ENCODE data around the gene ZNF316.

The ZNF316 gene

GRCh38 chr7:6636741-6637543 is at the start of gene ZNF316:
Gene ZNF316, plus strand, starts transcription at chr7:6637318. Its CDS starts 5,092 bp downstream, at chr7:6642410.
- DNase-seq = peak; percentile 84

GRCh38 chr7:6588566-6588965 is 48.6 kb upstream of the ZNF316 start:
- DNase-seq = no peak

GRCh38 chr7:6589151-6589828 is 47.8 kb upstream of the ZNF316 start:
- DNase-seq = no peak

- peak; percentile 94 for DNase-seq
Measured at GRCh38 chr7:6589829-6590644, 47.1 kb upstream of the ZNF316 start, which contains the start of gene INTS15. Gene INTS15, plus strand, starts transcription at chr7:6590021. Its CDS starts 263 bp downstream, at chr7:6590284.

GRCh38 chr7:6590645-6591110 is 46.4 kb upstream of the ZNF316 start:
- no peak for DNase-seq

GRCh38 chr7:6600093-6600492 is 37.0 kb upstream of the ZNF316 start:
- no peak for DNase-seq

GRCh38 chr7:6604458-6604857 is 32.7 kb upstream of the ZNF316 start:
- DNase-seq = no peak

- no peak for DNase-seq
Measured at GRCh38 chr7:6606866-6607583, 30.1 kb upstream of the ZNF316 start.

GRCh38 chr7:6607651-6608051 is 29.5 kb upstream of the ZNF316 start:
- DNase-seq = no peak

GRCh38 chr7:6608081-6608480 is 29.0 kb upstream of the ZNF316 start:
- no peak for DNase-seq

GRCh38 chr7:6608794-6609193 is 28.3 kb upstream of the ZNF316 start:
- no peak for DNase-seq

- DNase-seq = no peak
Measured at GRCh38 chr7:6612819-6613218, 24.3 kb upstream of the ZNF316 start.

GRCh38 chr7:6613706-6614105 is 23.4 kb upstream of the ZNF316 start:
- no peak for DNase-seq

GRCh38 chr7:6614953-6615722 is 22.0 kb upstream of the ZNF316 start, which contains the start of gene ZNF853:
Gene ZNF853, plus strand, starts transcription at chr7:6615610. Its CDS starts 565 bp downstream, at chr7:6616175.
- no peak for DNase-seq

GRCh38 chr7:6615723-6616555 is 21.2 kb upstream of the ZNF316 start:
- no peak for DNase-seq

GRCh38 chr7:6616854-6617643 is 20.1 kb upstream of the ZNF316 start:
- no peak for DNase-seq

GRCh38 chr7:6618621-6619020 is 18.5 kb upstream of the ZNF316 start:
- no peak for DNase-seq

GRCh38 chr7:6619961-6620360 is 17.2 kb upstream of the ZNF316 start:
- no peak for DNase-seq

GRCh38 chr7:6621195-6622133 is 15.7 kb upstream of the ZNF316 start:
- no peak for DNase-seq

Measured in activated CD8-positive, alpha-beta memory T cell treated with anti-CD3 and anti-CD28 coated beads, Interleukin-2, amount 50 U/mL, for 48 hours (primary cell).